SK-N-SH treated with all-trans-retinoic acid at 6 μM for 48 hours (cell line): ENCODE measurements around the gene PHF5A.
"Not testable (repeated sequence)": the region's sequence is repeated elsewhere in the genome, so short reads cannot be mapped to it uniquely, and the experiment has no call there.

Experiments
- ATAC-seq: fragments of 200-7000 bp; cut with Tn5 transposase; 3 replicates; pipeline ENCODE4 v1.9.1; 2020; ENCODE audit warnings: mild to moderate bottlenecking, moderate library complexity
- ARNTL ChIP-seq: fragments of 450-650 bp; formaldehyde crosslinking; IDR thresholded peaks from 2 replicates; pipeline ENCODE4 v1.5.0; 2020; ENCODE audit warnings: low read depth, mild to moderate bottlenecking, moderate library complexity, borderline replicate concordance
- BACH2 ChIP-seq: fragments of 250-450 bp; sonication (Bioruptor Pico); IDR thresholded peaks from 2 replicates; pipeline ENCODE4 v1.9.0; 2021; ENCODE audit warnings: mild to moderate bottlenecking, borderline replicate concordance
- CSDC2 ChIP-seq: fragments of 250-450 bp; sonication (Bioruptor Pico); IDR thresholded peaks from 2 replicates; pipeline ENCODE4 v1.5.0; 2020; ENCODE audit warnings: mild to moderate bottlenecking, moderate library complexity
- CSRNP3 ChIP-seq: fragments of 250-450 bp; sonication (Bioruptor Pico); IDR thresholded peaks from 2 replicates; pipeline ENCODE4 v1.5.1; 2021; ENCODE audit warnings: mild to moderate bottlenecking, moderate library complexity
- ESRRG ChIP-seq: fragments of 250-450 bp; sonication (Bioruptor Pico); IDR thresholded peaks from 2 replicates; pipeline ENCODE4 v1.6.1; 2021; ENCODE audit warnings: mild to moderate bottlenecking
- GLIS3 ChIP-seq: fragments of 250-450 bp; sonication (Bioruptor Pico); IDR thresholded peaks from 2 replicates; pipeline ENCODE4 v1.5.0; 2020; ENCODE audit warnings: mild to moderate bottlenecking, moderate library complexity
- ISL1 ChIP-seq: fragments of 250-450 bp; sonication (Bioruptor Pico); IDR thresholded peaks from 2 replicates; pipeline ENCODE4 v2.1.2; 2022; ENCODE audit warnings: mild to moderate bottlenecking, moderate library complexity
- OSR1 ChIP-seq: fragments of 250-450 bp; sonication (Bioruptor Pico); IDR thresholded peaks from 2 replicates; pipeline ENCODE4 v1.8.0; 2022; ENCODE audit warnings: moderate library complexity, mild to moderate bottlenecking, inconsistent platforms
- PATZ1 ChIP-seq: fragments of 250-450 bp; sonication (Bioruptor Pico); IDR thresholded peaks from 2 replicates; pipeline ENCODE4 v1.8.0; 2020; ENCODE audit warnings: mild to moderate bottlenecking, moderate library complexity, borderline replicate concordance
- POU6F1 ChIP-seq: fragments of 250-450 bp; sonication (Bioruptor Pico); IDR thresholded peaks from 2 replicates; pipeline ENCODE4 v1.8.0; 2021; ENCODE audit warnings: low read depth, mild to moderate bottlenecking, moderate library complexity, borderline replicate concordance
- PPARA ChIP-seq: fragments of 250-450 bp; sonication (Bioruptor Pico); IDR thresholded peaks from 2 replicates; pipeline ENCODE4 v1.5.0; 2020; ENCODE audit warnings: mild to moderate bottlenecking, borderline replicate concordance
- TCF4 ChIP-seq: fragments of 250-450 bp; sonication (Bioruptor Pico); IDR thresholded peaks from 2 replicates; pipeline ENCODE4 v1.8.0; 2021; ENCODE audit warnings: mild to moderate bottlenecking, moderate library complexity, borderline replicate concordance
- TOX ChIP-seq: fragments of 250-450 bp; sonication (Bioruptor Pico); IDR thresholded peaks from 2 replicates; pipeline ENCODE4 v1.8.0; 2021; ENCODE audit warnings: mild to moderate bottlenecking, moderate library complexity, borderline replicate concordance
- ZC3H10 ChIP-seq: fragments of 250-450 bp; sonication (Bioruptor Pico); IDR thresholded peaks from 2 replicates; pipeline ENCODE4 v1.5.1; 2021; ENCODE audit warnings: mild to moderate bottlenecking, moderate library complexity
- ZFP3 ChIP-seq: fragments of 250-450 bp; sonication (Bioruptor Pico); IDR thresholded peaks from 2 replicates; pipeline ENCODE4 v1.5.0; 2020; ENCODE audit warnings: mild to moderate bottlenecking, moderate library complexity
- ZFP30 ChIP-seq: fragments of 450-650 bp; formaldehyde crosslinking; IDR thresholded peaks from 2 replicates; pipeline ENCODE4 v1.5.0; 2022; ENCODE audit warnings: mild to moderate bottlenecking, moderate library complexity
- ZNF565 ChIP-seq: fragments of 450-650 bp; formaldehyde crosslinking; conservative IDR thresholded peaks from 2 replicates; pipeline ENCODE4 v1.5.0; 2020; ENCODE audit warnings: low read depth, mild to moderate bottlenecking, moderate library complexity
- TF ChIP-seq, protein P1 (sequence below): fragments of 250-450 bp; sonication (Bioruptor Pico); IDR thresholded peaks from 2 replicates; pipeline ENCODE4 v1.5.1; 2020; ENCODE audit warnings: low read depth, mild to moderate bottlenecking, moderate library complexity

Gene PHF5A

DNA sequence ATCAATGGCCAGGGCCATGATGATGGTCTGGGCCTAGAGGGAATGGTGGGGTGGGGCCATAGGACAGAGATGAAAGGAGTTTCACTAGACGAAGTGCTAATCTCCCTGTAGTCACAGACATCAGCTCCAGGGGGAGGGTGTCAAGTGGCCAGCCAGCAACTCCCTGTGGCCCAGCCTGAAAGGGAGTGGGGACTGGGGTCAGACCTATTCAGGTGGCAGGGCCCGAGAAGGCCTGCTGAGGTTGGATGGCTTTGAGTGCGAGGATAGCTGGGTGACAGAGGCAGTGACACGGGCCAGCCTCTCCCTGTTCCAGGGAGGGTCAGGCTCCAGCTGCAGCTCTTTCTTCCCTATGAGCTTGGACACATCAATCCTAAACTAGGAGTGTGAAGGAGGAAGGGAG is 32.9 kb downstream of the PHF5A start:
- no peak for ATAC-seq
- TF ChIP-seq ESRRG (CRISPR knock-in tag) = no peak
- TF ChIP-seq PATZ1 (CRISPR knock-in tag) = no peak
- no peak for TF ChIP-seq PPARA
- no peak for TF ChIP-seq CSDC2 (CRISPR knock-in tag)
- no peak for TF ChIP-seq ARNTL
- TF ChIP-seq POU6F1 (CRISPR knock-in tag) = no peak
- no peak for TF ChIP-seq ZC3H10 (CRISPR knock-in tag)
- TF ChIP-seq OSR1 (CRISPR knock-in tag) = no peak
- TF ChIP-seq TCF4 = no peak
- TF ChIP-seq GLIS3 = no peak
- no peak for TF ChIP-seq TOX (CRISPR knock-in tag)
- TF ChIP-seq, protein P1, sequence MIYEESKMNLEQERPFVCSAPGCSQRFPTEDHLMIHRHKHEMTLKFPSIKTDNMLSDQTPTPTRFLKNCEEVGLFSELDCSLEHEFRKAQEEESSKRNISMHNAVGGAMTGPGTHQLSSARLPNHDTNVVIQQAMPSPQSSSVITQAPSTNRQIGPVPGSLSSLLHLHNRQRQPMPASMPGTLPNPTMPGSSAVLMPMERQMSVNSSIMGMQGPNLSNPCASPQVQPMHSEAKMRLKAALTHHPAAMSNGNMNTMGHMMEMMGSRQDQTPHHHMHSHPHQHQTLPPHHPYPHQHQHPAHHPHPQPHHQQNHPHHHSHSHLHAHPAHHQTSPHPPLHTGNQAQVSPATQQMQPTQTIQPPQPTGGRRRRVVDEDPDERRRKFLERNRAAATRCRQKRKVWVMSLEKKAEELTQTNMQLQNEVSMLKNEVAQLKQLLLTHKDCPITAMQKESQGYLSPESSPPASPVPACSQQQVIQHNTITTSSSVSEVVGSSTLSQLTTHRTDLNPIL (CRISPR knock-in tag) = no peak
- TF ChIP-seq, all 23 proteins: peak for 0

GRCh38 chr22:41434361-41435003 is 34.0 kb downstream of the PHF5A start:
- not testable (repeated sequence) for ATAC-seq

DNA sequence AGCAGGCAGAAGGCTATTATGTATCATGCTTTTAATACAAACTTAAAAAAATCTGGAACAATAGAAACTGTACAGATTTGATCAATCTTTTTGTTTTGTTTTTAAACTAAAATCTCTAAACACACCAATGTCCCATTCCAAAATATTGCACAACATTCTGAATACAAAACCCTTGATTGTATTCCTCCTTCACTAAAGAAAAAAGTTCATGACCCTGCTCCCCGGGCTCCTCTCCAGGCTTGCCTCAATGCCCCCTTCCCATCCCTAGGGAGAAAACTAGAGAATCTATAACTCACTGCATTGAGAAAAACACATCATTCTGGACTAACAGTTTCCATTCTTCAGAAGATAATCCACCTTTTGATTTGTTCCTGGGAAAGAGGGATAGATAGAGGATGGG is 35.0 kb downstream of the PHF5A start:
- not testable (repeated sequence) for ATAC-seq

DNA sequence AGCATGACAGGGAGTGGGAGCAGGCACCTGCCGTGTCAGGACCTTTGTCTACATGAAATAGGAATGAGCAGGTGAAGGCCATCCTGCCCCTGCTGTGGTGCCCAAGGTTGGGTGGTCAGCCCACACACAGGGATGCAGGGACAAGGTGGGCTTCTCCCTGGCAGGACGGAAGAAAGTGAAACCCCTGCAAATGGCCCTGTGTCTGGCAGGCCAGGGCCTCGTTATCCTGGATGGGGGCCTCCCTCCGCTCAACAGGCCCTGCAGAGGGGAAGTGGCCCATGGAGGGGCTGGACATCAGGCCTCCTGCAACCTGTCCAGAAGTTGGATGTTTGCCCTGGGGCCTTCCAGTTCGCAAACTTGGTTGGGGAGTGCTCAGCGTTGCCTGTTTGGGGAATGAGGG is 36.8 kb downstream of the PHF5A start:
- no peak for ATAC-seq
- TF ChIP-seq POU6F1 (CRISPR knock-in tag) = no peak
- TF ChIP-seq CSDC2 (CRISPR knock-in tag) = no peak
- no peak for TF ChIP-seq ZFP3 (CRISPR knock-in tag)
- TF ChIP-seq BACH2 (CRISPR knock-in tag) = no peak
- no peak for TF ChIP-seq OSR1 (CRISPR knock-in tag)
- no peak for TF ChIP-seq TCF4
- TF ChIP-seq, protein P1 (CRISPR knock-in tag) = no peak
- TF ChIP-seq ZFP30 (CRISPR knock-in tag) = no peak
- no peak for TF ChIP-seq ZNF565 (CRISPR knock-in tag)
- no peak for TF ChIP-seq CSRNP3 (CRISPR knock-in tag)
- TF ChIP-seq ZC3H10 (CRISPR knock-in tag) = no peak
- TF ChIP-seq ARNTL = no peak
- no peak for TF ChIP-seq TOX (CRISPR knock-in tag)
- TF ChIP-seq ESRRG (CRISPR knock-in tag) = no peak
- no peak for TF ChIP-seq ISL1 (CRISPR knock-in tag)
- TF ChIP-seq PATZ1 (CRISPR knock-in tag) = no peak
